NCI-H2227 treated with DMSO at 0.1 percent for 48 hours (cell line): ENCODE measurements around the gene SLCO6A1.

ENCODE experiments used
- DNase-seq: peaks from one replicate; lab custom pipeline; 2025; lab: John Stamatoyannopoulos, UW

SLCO6A1 gene

GRCh38 chr5:102453716-102454115, 45.1 kb downstream of the SLCO6A1 start:
- DNase-seq, result no peak

- DNase-seq, result no peak
Measured at GRCh38 chr5:102451082-102451481, 47.7 kb downstream of the SLCO6A1 start.

GRCh38 chr5:102450313-102450990, 48.3 kb downstream of the SLCO6A1 start:
- no peak for DNase-seq

- no peak for DNase-seq
Measured at GRCh38 chr5:102433473-102433872, 65.3 kb downstream of the SLCO6A1 start.

- DNase-seq, result no peak
Measured at GRCh38 chr5:102421647-102422046, 77.2 kb downstream of the SLCO6A1 start.

GRCh38 chr5:102418531-102418930, 80.3 kb downstream of the SLCO6A1 start:
- DNase-seq, result no peak

GRCh38 chr5:102414448-102414847, 84.4 kb downstream of the SLCO6A1 start:
- DNase-seq, result no peak

- DNase-seq, result no peak
Measured at GRCh38 chr5:102388235-102388634, 110.6 kb downstream of the SLCO6A1 start.

- no peak for DNase-seq
Measured at GRCh38 chr5:102385365-102385764, 113.4 kb downstream of the SLCO6A1 start.

GRCh38 chr5:102380174-102380573, 118.6 kb downstream of the SLCO6A1 start:
- DNase-seq, result no peak

GRCh38 chr5:102375876-102376275, 122.9 kb downstream of the SLCO6A1 start:
- no peak for DNase-seq

GRCh38 chr5:102375272-102375671, 123.5 kb downstream of the SLCO6A1 start:
- no peak for DNase-seq

GRCh38 chr5:102368392-102368791, 130.4 kb downstream of the SLCO6A1 start:
- DNase-seq, result no peak

- DNase-seq, result no peak
Measured at GRCh38 chr5:102341681-102342288, 157.0 kb downstream of the SLCO6A1 start.

- no peak for DNase-seq
Measured at GRCh38 chr5:102324714-102325113, 174.1 kb downstream of the SLCO6A1 start.
